CD14-positive monocyte (primary cell): Measurements from ENCODE around the gene NUMB. TPM values are rescaled to one million over a fixed set of nuclear protein-coding genes. Genes with fewer than 3 reads are reported as not detected.

Source experiments
- DNase-seq, 3 donors: peaks; one replicate each; pipeline ENCODE4 v3.0.0-alpha.2; 2011 to 2022
- H2AFZ ChIP-seq: 2 replicates; pipeline ENCODE4 v1.6.0; 2012; ENCODE audit warnings: mild to moderate bottlenecking, low read depth, low read length, inconsistent platforms; ENCODE audit not compliant: insufficient read depth, poor library complexity, severe bottlenecking
- H3K27ac ChIP-seq, 2 donors: 1 replicate in 1 of 2; 2 replicates in 1 of 2; pipeline ENCODE4 v1.5.1; 2012 to 2013; ENCODE audit warnings: low read length in 2 of 2, control low read depth in 1 of 2, inconsistent platforms in 1 of 2, low read depth in 1 of 2, mild to moderate bottlenecking in 1 of 2
- H3K27me3 ChIP-seq, 2 donors: one replicate each; pipeline versions ENCODE4 v1.6.0 to v1.6.1; 2011 to 2013; ENCODE audit warnings: low read length in 2 of 2; ENCODE audit not compliant: control insufficient read depth in 2 of 2, insufficient read depth in 2 of 2
- H3K36me3 ChIP-seq, 2 donors: replicated peaks in 1 of 2; 1 replicate in 1 of 2; 2 replicates in 1 of 2; pipeline versions ENCODE4 v1.5.1 to v1.6.1; 2012 to 2013; ENCODE audit warnings: low read length in 2 of 2, control low read depth in 1 of 2, inconsistent platforms in 1 of 2, mild to moderate bottlenecking in 1 of 2; ENCODE audit not compliant: insufficient read depth in 2 of 2, control insufficient read depth in 1 of 2
- H3K4me1 ChIP-seq, 2 donors: 1 replicate in 1 of 2; 2 replicates in 1 of 2; pipeline versions ENCODE4 v1.5.1 to v1.6.1; 2012 to 2013; ENCODE audit warnings: low read length in 2 of 2, control low read depth in 1 of 2, inconsistent platforms in 1 of 2, mild to moderate bottlenecking in 1 of 2, moderate library complexity in 1 of 2; ENCODE audit not compliant: insufficient read depth in 2 of 2, control insufficient read depth in 1 of 2
- H3K4me2 ChIP-seq: replicated peaks from 2 replicates; pipeline ENCODE3; 2012; ENCODE audit warnings: low read length, moderate library complexity, mild to moderate bottlenecking; ENCODE audit not compliant: poor library complexity, severe bottlenecking; ENCODE audit errors: extremely low read depth
- H3K4me3 ChIP-seq, 3 experiments: fragments of 200-600 bp in 1 of 3; sonication (generic) in 1 of 3; replicated peaks in 1 of 3; 1 replicate in 2 of 3; 2 replicates in 1 of 3; pipeline ENCODE4 v1.5.1; 2011 to 2013; ENCODE audit warnings: low read length in 3 of 3, mild to moderate bottlenecking in 3 of 3, control low read depth in 2 of 3, low read depth in 2 of 3, inconsistent platforms in 1 of 3, moderate library complexity in 1 of 3
- H3K79me2 ChIP-seq: 2 replicates; pipeline ENCODE4 v1.6.0; 2012; ENCODE audit warnings: mild to moderate bottlenecking, control low read depth, inconsistent platforms, low read length, moderate library complexity; ENCODE audit not compliant: insufficient read depth
- H3K9ac ChIP-seq: 2 replicates; pipeline ENCODE4 v1.6.0; 2017; ENCODE audit warnings: low read length, mild to moderate bottlenecking; ENCODE audit not compliant: insufficient read depth, poor library complexity, severe bottlenecking
- H3K9me3 ChIP-seq, 2 donors: replicated peaks in 1 of 2; 1 replicate in 1 of 2; 2 replicates in 1 of 2; pipeline versions ENCODE4 v1.5.1 to v1.6.1; 2012 to 2013; ENCODE audit warnings: low read length in 2 of 2, control low read depth in 1 of 2; ENCODE audit not compliant: control insufficient read depth in 1 of 2, insufficient read depth in 1 of 2
- H4K20me1 ChIP-seq: 2 replicates; pipeline ENCODE4 v1.6.0; 2012; ENCODE audit warnings: mild to moderate bottlenecking, low read length, control low read depth, moderate library complexity; ENCODE audit not compliant: insufficient read depth
- H3K27ac Mint-ChIP-seq, 7 donors: one replicate each; pipeline ENCODE4 v1.8.0; 2020; ENCODE audit warnings: mild to moderate bottlenecking in 7 of 7, mixed read lengths in 7 of 7, moderate library complexity in 6 of 7, inconsistent platforms in 2 of 7
- H3K27me3 Mint-ChIP-seq, 3 donors: one replicate each; pipeline ENCODE4 v1.8.0; 2021 to 2022; ENCODE audit warnings: low read depth in 3 of 3, mild to moderate bottlenecking in 3 of 3, mixed read lengths in 3 of 3, moderate library complexity in 3 of 3, inconsistent platforms in 1 of 3
- H3K36me3 Mint-ChIP-seq, 2 donors: one replicate each; pipeline ENCODE4 v1.8.0; 2020; ENCODE audit warnings: mixed read lengths in 2 of 2, inconsistent platforms in 1 of 2, mild to moderate bottlenecking in 1 of 2
- H3K4me1 Mint-ChIP-seq: one replicate; pipeline ENCODE4 v1.8.0; 2020; ENCODE audit warnings: mild to moderate bottlenecking, mixed read lengths
- H3K4me3 Mint-ChIP-seq, 2 donors: one replicate each; pipeline ENCODE4 v1.8.0; 2020; ENCODE audit warnings: mild to moderate bottlenecking in 2 of 2, mixed read lengths in 2 of 2, moderate library complexity in 1 of 2
- H3K9me3 Mint-ChIP-seq, 7 donors: one replicate each; pipeline ENCODE4 v1.8.0; 2020 to 2022; ENCODE audit warnings: mixed read lengths in 7 of 7, mild to moderate bottlenecking in 6 of 7, moderate library complexity in 6 of 7, inconsistent platforms in 2 of 7
- CTCF ChIP-seq: fragments of 200-600 bp; IDR thresholded peaks from one replicate; pipeline ENCODE4 v1.8.0; 2022; ENCODE audit warnings: antibody characterized with exemption, mild to moderate bottlenecking
- WGBS: methylation state at CpG from one replicate; pipeline ENCODE4 v1.1.5; 2013; ENCODE audit warnings: missing lambda C conversion rate; ENCODE audit not compliant: insufficient coverage; 5-methylcytosine and 5-hydroxymethylcytosine counted together
- intact Hi-C, 2 donors: fragments of 100-400 bp; cut with micrococcal nuclease; formaldehyde crosslinking; loops; one replicate each; pipeline versions ENCODE4 v1.15.0 to v1.15.1; 2023
- polyA plus RNA-seq, 3 donors: library from polyadenylated mRNA; depleted of rRNA in 1 of 3; unstranded in 2 of 3; stranded (reverse) in 1 of 3; fragments of 300-500 nt in 2 of 3; fragments of >200 nt in 1 of 3; fragmentation: Illumina TruSeq in 2 of 3; gene quantifications; 1 replicate in 2 of 3; 2 replicates in 1 of 3; pipeline ENCODE4 v1.2.3, GENCODE V29; 2012 to 2021

Gene NUMB
- polyA plus RNA-seq, 3 donors: 83.4 to 223 (median 126) TPM

- Histone ChIP-seq H2AFZ (peak overlapping the region; percentile 75), H3K79me2 (peaks cover 97% of the 10 kb centered on the region), H3K27me3 (no peaks in the 10 kb centered on the region), H3K9ac (peak overlapping the region; percentile 92), H3K4me2 (peak overlapping the region; percentile 86), H3K9me3 (no peaks in the 10 kb centered on the region), H3K27ac (peak overlapping the region; percentile 71 to 92), H3K36me3 (no peaks in the 10 kb centered on the region), H3K4me1 (peaks cover 57 to 80% of the 10 kb centered on the region in 2 donors), H3K4me3 (peak overlapping the region; percentile 93 to 99 (median 99)), H4K20me1 (peaks cover 55% of the 10 kb centered on the region)
- TF ChIP-seq CTCF: no peak
- peaks cover 17 to 30% of the 10 kb centered on the region in 2 donors for H3K36me3 Mint-ChIP-seq
- intact Hi-C loops: loop anchor here in 1 of 2 donors (1.0 kb wide), 1 partner anchor 8 kb away; no protein-coding TSS in a partner anchor
- 0% methylated on average over 14 of the region's 14 CpGs for WGBS
- peaks cover 0 to 3% (median 0%) of the 10 kb centered on the region in 7 donors for H3K9me3 Mint-ChIP-seq
- H3K4me1 Mint-ChIP-seq: peaks cover 74% of the 10 kb centered on the region
- H3K27ac Mint-ChIP-seq: peak overlapping the region; percentile 94 to 100 (median 99)
- H3K27me3 Mint-ChIP-seq: peaks cover 0 to 3% (median 0%) of the 10 kb centered on the region in 3 donors
- DNase-seq: peak in 1 of 3 donors; percentile 30
- peak overlapping the region; percentile 93 to 100 for H3K4me3 Mint-ChIP-seq
Observed at GRCh38 chr14:73457924-73458182, 493 bp downstream of the NUMB start.

GRCh38 chr14:73457041-73457923, 1.1 kb downstream of the NUMB start:
- H3K4me2 ChIP-seq: peak overlapping the region; percentile 86
- peak overlapping the region; percentile 93 to 100 for H3K4me3 Mint-ChIP-seq
- H3K9me3 ChIP-seq: no peaks in the 10 kb centered on the region
- intact Hi-C loops: loop anchor here in 1 of 2 donors (1.0 kb wide), 1 partner anchor 9 kb away; no protein-coding TSS in a partner anchor
- H3K27ac Mint-ChIP-seq: peak overlapping the region; percentile 94 to 100 (median 99)
- no peaks in the 10 kb centered on the region for H3K36me3 ChIP-seq
- H3K79me2 ChIP-seq: peaks cover 97% of the 10 kb centered on the region
- peak overlapping the region; percentile 93 to 99 (median 99) for H3K4me3 ChIP-seq
- peaks cover 74% of the 10 kb centered on the region for H3K4me1 Mint-ChIP-seq
- TF ChIP-seq CTCF: no peak
- peak overlapping the region; percentile 75 for H2AFZ ChIP-seq
- H3K27ac ChIP-seq: peak overlapping the region; percentile 71 to 92
- under 1% methylated on average over 20 of the region's 24 CpGs for WGBS
- peak overlapping the region; percentile 92 for H3K9ac ChIP-seq
- H3K27me3 ChIP-seq: no peaks in the 10 kb centered on the region
- peak in 2 of 3 donors; percentile 32 to 64 for DNase-seq
- peaks cover 0 to 3% (median 0%) of the 10 kb centered on the region in 3 donors for H3K27me3 Mint-ChIP-seq
- peaks cover 0 to 3% (median 0%) of the 10 kb centered on the region in 7 donors for H3K9me3 Mint-ChIP-seq
- peaks cover 60% of the 10 kb centered on the region for H4K20me1 ChIP-seq
- peaks cover 17 to 30% of the 10 kb centered on the region in 2 donors for H3K36me3 Mint-ChIP-seq
- peaks cover 57 to 80% of the 10 kb centered on the region in 2 donors for H3K4me1 ChIP-seq
